Hematopoietic multipotent progenitor cell treated with erythropoietin and hydrocortisone succinate and interleukin-3 and kit ligand, for 8 days (in vitro differentiated cells): Measurements from ENCODE around the gene FREM1.
A peak's percentile ranks its signal among the peaks of the same experiment; 100 is the strongest.

Experiments used
- DNase-seq: peaks from one replicate; pipeline ENCODE4 v3.0.0-alpha.2; 2015

Gene FREM1

DNA sequence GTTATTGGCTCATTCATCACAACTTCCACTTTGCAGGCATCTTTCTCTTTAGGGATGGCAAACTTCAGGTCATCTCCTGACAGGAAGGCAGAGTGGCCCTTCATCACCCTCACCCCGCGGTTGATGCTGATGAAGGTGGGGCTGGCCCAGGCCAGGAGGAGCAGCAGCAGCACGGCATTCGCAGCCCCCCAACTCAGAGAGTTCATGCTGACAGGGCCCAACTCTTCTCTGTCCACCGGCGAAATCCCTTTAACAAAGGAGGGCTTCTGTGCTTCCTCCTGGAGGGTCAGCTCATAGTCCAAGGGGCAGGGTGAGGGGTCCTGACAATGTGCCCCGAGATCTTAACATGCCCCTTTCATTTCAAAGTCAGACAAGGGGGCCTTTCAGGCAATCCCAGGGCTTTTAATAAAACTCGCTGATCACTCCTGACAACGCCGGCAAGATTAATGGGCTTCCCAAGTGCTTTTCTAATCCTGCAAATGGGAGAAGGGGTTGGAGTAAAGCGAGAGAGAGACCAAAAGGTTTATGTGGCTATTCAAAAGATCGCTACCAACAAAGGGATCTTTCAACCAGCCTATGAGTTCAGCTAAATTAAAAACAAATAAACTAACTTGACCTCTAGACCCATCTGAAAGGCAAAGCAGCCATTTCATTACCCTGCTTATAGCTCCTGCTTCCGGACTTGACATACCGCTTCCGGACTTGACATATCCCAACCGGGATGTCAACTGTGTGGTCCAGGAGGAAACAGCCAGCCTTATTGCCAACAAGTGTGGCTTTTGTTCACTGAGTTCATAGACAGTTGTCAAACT is 41.2 kb downstream of the FREM1 start:
- DNase-seq = no peak

- no peak for DNase-seq
Observed at GRCh38 chr9:14868418-14868771, 41.8 kb downstream of the FREM1 start.

DNA sequence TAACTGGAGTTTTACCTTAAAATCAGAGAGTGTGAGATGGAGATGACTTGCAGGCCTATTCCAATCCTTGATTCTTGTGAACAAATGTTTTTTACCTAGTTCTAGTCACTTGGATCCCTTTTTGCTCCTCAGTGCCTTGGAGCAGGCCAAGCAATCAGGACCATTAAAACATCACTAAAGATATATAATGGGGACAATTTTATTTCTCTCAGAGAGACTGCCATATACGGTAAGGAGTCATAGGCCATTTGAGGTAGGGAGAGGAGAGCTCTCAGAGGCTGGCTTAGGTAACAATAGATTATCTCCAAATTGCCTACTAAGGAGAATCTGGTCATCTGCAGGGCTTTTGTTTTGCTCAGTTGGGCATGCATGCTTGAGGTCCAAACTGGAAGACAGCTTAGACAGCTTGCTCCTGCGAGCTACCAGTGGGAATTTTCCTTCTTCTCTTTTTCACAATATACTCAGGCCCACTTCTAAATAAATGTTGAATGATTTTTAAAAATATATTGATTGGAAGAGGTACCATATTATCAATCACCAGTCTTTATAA is 44.0 kb downstream of the FREM1 start:
- no peak for DNase-seq

GRCh38 chr9:14864309-14864708 is 45.9 kb downstream of the FREM1 start:
- no peak for DNase-seq

DNA sequence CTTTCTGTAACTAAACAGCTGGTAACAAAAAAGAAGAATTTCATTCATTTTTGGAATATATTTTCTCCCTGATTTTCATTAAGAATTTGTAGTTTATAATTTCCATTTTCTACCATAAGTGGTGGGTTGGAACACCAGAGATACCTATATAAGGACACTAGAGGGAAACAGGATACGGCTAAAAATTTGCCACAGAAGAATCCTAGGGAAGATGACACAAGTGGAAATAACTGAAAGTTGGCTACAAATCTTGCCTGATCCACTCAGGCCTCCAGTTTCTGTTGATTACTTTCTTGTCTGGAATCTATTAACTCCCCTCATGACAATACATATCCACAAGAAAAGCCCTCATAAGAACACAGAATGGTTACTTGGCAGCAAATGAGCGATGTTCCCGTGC is 46.8 kb downstream of the FREM1 start:
- DNase-seq = no peak

- DNase-seq = no peak
Observed at GRCh38 chr9:14857449-14858305, 52.6 kb downstream of the FREM1 start.

DNA sequence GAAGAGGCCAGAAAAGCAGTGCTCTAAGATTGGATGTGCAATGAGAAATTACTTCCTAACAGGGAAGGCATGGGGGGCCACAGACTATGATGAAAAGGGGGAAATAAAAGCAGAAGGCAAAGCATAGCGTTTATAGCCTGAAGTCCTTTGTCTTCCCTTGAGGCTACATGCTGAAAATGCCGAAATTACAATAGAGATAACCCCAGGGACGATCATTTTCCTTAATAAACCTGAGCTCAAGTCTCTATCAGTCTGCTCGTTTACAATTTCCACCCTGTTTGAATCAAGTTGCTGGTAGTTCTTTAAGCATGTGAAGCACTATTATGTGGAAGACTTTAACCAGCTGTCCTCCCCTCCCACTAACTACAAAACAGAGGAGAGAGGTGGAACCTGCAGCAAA is 60.4 kb downstream of the FREM1 start:
- DNase-seq = no peak

DNA sequence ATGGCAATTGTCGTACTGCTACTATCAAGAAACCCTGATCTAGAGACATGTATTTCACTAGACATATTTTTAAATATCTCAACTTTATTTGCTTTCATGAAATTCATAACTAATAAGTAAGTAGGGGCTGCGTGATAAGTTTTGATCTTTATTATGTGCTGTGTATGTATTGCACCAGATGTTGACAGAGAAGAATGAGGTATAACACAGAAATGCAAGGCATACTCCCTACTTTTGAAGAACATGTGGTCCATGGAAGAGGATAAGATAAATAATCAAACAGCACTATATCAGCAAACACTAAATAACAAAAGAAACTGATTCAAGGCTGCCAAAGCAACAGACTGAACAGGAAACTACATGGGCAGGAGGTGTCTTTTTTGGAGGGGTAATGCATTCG is 60.9 kb downstream of the FREM1 start:
- DNase-seq = no peak

- peak; percentile 81 for DNase-seq
Observed at GRCh38 chr9:14846871-14847311, 63.3 kb downstream of the FREM1 start.

- DNase-seq = no peak
Observed at GRCh38 chr9:14843163-14843562, 67.1 kb downstream of the FREM1 start.

DNA sequence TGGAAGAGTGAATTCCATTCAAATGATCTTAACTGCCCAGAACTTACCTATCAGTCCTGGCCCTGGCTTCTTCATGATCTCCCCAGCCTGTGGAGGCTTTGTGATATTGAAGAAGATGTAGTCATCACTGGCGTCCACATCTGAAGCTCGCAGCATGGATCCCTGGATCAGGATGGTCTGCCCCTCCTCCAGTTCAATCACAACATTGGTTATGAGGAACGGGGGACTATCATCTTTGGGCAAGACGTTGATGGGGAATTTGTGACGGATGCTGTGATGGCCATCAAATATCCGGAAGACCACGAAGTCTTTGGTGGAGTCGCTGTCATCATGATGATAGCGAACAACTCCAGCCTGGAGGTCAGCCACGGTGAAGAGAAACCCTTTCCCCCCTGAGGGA is 68.0 kb downstream of the FREM1 start:
- no peak for DNase-seq

DNA sequence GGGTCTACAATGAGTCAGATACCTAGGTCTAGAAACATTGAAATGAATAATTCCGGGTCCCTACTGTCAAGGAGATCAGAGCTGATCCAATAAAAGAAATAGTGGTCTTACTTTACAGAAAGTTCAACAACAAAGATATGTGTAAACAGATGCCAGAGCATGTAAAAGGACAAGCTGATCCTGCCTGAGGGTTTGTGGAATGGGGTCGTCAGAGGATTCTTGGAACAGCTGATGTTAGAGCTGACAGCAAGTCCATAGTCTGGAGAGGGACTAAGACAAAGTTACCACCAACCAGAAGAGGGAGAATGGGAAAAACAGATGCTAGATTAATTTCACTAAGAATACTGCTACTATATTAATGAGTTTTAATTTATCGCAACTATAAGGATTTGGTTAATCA is 71.5 kb downstream of the FREM1 start:
- DNase-seq = no peak

DNA sequence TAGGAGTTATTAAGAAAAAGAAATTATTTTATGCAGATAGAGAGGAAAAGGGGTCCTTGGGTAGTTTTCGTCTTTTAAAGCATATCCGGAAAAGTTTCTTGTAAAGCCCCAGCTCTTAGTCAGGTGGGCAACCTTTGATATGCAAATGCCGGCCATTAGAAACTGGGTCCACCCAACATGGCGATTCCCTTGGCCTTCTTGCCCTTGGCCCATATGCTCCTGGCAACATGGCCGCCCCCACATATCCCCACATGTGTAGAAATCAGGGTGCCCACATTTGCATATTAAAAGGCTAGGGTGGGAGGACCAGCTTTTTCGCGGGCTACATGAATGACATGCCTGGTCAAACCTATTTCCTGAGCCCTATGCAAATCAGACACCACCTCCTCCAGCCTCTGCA is 73.3 kb downstream of the FREM1 start:
- no peak for DNase-seq

DNA sequence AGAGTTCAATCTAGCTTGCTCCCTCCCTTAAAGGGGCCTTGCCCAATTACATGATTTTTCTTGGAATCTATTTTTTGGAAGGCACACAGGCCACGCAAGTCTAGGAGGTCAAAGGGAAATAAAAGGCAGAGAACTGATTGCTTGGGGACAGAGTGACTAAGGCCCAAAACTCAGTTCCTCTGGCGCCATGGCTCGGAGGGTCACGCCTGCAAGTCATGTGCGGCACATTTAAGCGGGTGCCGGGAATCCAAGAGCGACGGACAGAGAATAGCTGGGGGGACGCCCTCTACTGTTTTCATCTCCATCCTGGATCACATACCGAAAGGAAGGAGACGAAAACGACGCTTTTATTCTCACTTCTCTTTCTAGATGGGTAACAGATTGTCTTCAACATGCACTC is 78.6 kb downstream of the FREM1 start:
- no peak for DNase-seq

DNA sequence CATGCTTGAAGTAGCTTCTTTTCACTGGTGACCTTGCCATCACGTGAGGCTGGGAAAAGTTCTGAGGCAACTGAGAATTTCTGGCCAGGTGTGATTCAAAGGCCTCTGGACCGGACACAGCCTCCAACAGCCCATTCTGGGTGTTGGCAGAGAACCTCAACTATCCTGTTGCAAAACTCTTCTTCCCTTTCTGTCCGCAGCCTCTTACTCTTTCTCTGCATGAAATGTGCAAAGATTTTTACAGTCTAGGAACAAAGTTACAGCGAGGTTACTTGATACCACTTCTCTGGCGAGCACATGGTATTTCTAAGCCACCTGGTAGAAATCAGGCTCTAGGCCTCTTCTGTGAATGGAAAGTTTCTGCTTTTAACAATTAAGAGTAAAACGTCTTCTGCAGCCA is 79.2 kb downstream of the FREM1 start:
- DNase-seq = no peak

DNA sequence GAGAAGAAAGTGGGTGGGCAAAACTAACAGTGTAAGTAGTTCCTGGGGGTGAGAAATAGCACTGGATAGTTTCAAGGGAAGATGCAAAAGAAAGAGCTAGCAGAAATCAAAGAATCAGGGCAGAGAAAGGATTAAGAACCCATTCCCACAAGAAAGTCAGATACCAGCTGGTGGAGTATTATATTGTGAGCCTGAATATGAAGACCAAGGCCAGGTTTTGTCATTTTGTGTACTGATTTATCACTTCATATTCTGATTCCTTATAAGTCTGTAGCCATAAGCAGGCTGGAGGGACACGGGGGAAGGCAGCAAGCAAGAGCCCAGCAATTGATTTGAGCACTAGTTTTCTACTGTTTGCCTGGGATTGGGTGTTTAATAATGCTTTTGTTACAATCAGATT is 80.2 kb downstream of the FREM1 start:
- DNase-seq = no peak

GRCh38 chr9:14829204-14829603 is 81.0 kb downstream of the FREM1 start:
- DNase-seq = no peak

DNA sequence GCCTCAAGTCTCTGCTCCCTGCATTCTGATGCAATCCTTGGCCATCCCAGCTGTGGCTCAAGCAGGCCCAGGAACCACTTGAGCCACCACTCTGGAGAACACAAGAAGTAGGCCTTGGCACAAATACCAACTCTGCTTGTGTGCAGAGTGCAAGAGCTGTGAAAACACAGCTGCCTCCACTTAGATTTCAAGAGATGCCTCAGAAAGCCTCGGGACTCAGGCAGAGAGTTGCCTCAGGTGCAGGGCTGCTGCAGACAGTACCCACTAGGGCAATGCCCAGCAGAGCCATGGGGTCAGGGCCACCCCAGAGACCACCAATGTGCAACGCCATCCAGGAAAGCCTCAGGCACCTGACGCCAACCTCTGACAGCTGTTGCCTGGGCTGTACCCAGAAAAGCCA is 82.4 kb downstream of the FREM1 start:
- no peak for DNase-seq

- DNase-seq = no peak
Observed at GRCh38 chr9:14824481-14824880, 85.7 kb downstream of the FREM1 start.

- no peak for DNase-seq
Observed at GRCh38 chr9:14823800-14824199, 86.4 kb downstream of the FREM1 start.

DNA sequence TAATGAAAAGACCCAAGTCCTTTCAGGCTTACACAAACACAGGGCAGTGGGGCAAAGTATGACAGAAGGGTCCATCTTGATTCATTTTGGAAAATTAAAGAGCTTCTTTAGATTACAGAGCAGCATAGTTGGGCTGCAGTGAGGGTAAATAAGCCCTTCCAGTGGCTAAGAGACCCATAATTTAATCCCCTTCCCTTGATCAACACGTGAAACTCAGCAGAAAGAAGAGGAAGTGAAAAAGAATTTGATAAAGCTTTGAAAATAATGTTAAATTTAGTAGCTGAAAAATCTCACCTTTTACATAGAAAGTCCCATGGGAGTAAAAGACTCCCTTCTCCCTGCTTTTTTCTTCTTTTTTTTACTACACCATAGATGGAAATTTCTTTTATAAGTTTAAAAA is 87.6 kb downstream of the FREM1 start:
- no peak for DNase-seq

GRCh38 chr9:14819183-14819582 is 91.0 kb downstream of the FREM1 start:
- DNase-seq = no peak

DNA sequence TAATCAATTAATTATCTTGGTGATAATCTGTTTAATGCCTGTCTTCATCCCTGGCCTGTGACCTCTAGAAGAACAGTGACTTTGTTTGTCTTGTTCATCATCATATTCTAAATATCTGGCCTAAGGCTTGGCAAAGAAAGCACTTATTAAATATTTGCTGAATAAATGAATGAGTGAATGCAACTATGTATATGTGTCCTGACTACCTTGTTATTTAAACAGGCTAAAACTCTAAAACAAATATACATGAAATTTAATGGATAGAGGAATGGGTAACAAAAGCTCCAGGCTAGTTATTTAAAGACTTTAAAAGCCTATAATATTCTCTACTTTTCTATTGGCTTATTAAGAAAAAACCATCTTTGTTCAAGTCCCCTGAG is 96.0 kb downstream of the FREM1 start:
- no peak for DNase-seq
